Stimulated activated CD8-positive, alpha-beta memory T cell treated with anti-CD3 and anti-CD28 coated beads, Interleukin-2, amount 100 ng/mL, for 1 hour (primary cell): ENCODE measurements around the gene TMEM244.
"Not testable (repeated sequence)": the region's sequence is repeated elsewhere in the genome, so short reads cannot be mapped to it uniquely, and the experiment has no call there.

Experiments
- DNase-seq, 2 donors: peaks; one replicate each; pipeline ENCODE4 v3.0.0-alpha.2; 2020; ENCODE audit warnings: low read depth in 2 of 2

Gene TMEM244

GRCh38 chr6:129867403-129867802 lies 6.3 kb upstream of the TMEM244 start:
- DNase-seq: no peak

- DNase-seq: no peak
Observed at GRCh38 chr6:129866688-129867087, 5.6 kb upstream of the TMEM244 start.

- no peak for DNase-seq
Observed at GRCh38 chr6:129866256-129866655, 5.1 kb upstream of the TMEM244 start.

- DNase-seq: no peak
Observed at GRCh38 chr6:129865013-129865412, 3.9 kb upstream of the TMEM244 start.

- no peak for DNase-seq
Observed at GRCh38 chr6:129863664-129864063, 2.5 kb upstream of the TMEM244 start.

- no peak for DNase-seq
Observed at GRCh38 chr6:129859524-129859923, 1.6 kb downstream of the TMEM244 start.

GRCh38 chr6:129857838-129858237 lies 3.3 kb downstream of the TMEM244 start:
- no peak for DNase-seq

GRCh38 chr6:129853996-129854711 lies 7.0 kb downstream of the TMEM244 start:
- no peak for DNase-seq

GRCh38 chr6:129852257-129852858 lies 8.8 kb downstream of the TMEM244 start:
- no peak for DNase-seq

- DNase-seq: no peak
Observed at GRCh38 chr6:129849456-129849855, 11.7 kb downstream of the TMEM244 start.

GRCh38 chr6:129846761-129847160 lies 14.4 kb downstream of the TMEM244 start:
- DNase-seq: no peak

- no peak for DNase-seq
Observed at GRCh38 chr6:129845696-129846095, 15.4 kb downstream of the TMEM244 start.

- no peak for DNase-seq
Observed at GRCh38 chr6:129844118-129844891, 16.8 kb downstream of the TMEM244 start.

GRCh38 chr6:129843573-129843972 lies 17.5 kb downstream of the TMEM244 start:
- no peak for DNase-seq

- DNase-seq: no peak
Observed at GRCh38 chr6:129842881-129843409, 18.2 kb downstream of the TMEM244 start.

GRCh38 chr6:129842137-129842536 lies 19.0 kb downstream of the TMEM244 start:
- no peak for DNase-seq

- not testable (repeated sequence) for DNase-seq
Observed at GRCh38 chr6:129839562-129839961, 21.6 kb downstream of the TMEM244 start.

- DNase-seq: no peak
Observed at GRCh38 chr6:129835691-129836090, 25.4 kb downstream of the TMEM244 start.

GRCh38 chr6:129832299-129832698 lies 28.8 kb downstream of the TMEM244 start:
- DNase-seq: no peak

GRCh38 chr6:129828229-129828628 lies 32.9 kb downstream of the TMEM244 start:
- no peak for DNase-seq

GRCh38 chr6:129818251-129818650 lies 42.9 kb downstream of the TMEM244 start:
- DNase-seq: no peak

GRCh38 chr6:129817821-129818220 lies 43.3 kb downstream of the TMEM244 start:
- no peak for DNase-seq

GRCh38 chr6:129817332-129817731 lies 43.8 kb downstream of the TMEM244 start:
- no peak for DNase-seq
